ENCODE measurements around the gene ALOXE3.

- no peak for TF ChIP-seq ARNTL (CRISPR knock-in tag; IDR thresholded peaks at IDR 0.05; ENCODE audit: borderline replicate concordance, low read depth)
- no peak for TF ChIP-seq ZNF8 (CRISPR knock-in tag; IDR thresholded peaks at IDR 0.05)
- TF ChIP-seq ZNF565 (CRISPR knock-in tag; conservative IDR thresholded peaks at IDR 0.05; ENCODE audit: low read depth): no peak
- TF ChIP-seq BACH2 (CRISPR knock-in tag; IDR thresholded peaks at IDR 0.05; ENCODE audit: borderline replicate concordance): no peak
- no peak for TF ChIP-seq CSRNP3 (CRISPR knock-in tag; IDR thresholded peaks at IDR 0.05)
- no peak for TF ChIP-seq ZFP3 (CRISPR knock-in tag; IDR thresholded peaks at IDR 0.05)
- TF ChIP-seq ZC3H10 (CRISPR knock-in tag; IDR thresholded peaks at IDR 0.05): no peak
- TF ChIP-seq PATZ1 (CRISPR knock-in tag; IDR thresholded peaks at IDR 0.05; ENCODE audit: borderline replicate concordance): no peak
- no peak for TF ChIP-seq CREB5 (CRISPR knock-in tag; IDR thresholded peaks at IDR 0.05; ENCODE audit: low read depth)
- TF ChIP-seq ISL1 (CRISPR knock-in tag; IDR thresholded peaks at IDR 0.05): no peak
- no peak for TF ChIP-seq OSR1 (CRISPR knock-in tag; IDR thresholded peaks at IDR 0.05)
These were observed 20.0 kb upstream of the ALOXE3 start for GRCh38 chr17:8138374-8138671.

Data from SK-N-SH treated with all-trans-retinoic acid at 6 μM for 48 hours (cell line).